ENCODE data around the gene CRLF3. TPM values are rescaled to one million over a fixed set of nuclear protein-coding genes. Genes with fewer than 3 reads are reported as not detected.

CRLF3 gene
- total RNA-seq, 1 donor = 11.6 TPM

DNA sequence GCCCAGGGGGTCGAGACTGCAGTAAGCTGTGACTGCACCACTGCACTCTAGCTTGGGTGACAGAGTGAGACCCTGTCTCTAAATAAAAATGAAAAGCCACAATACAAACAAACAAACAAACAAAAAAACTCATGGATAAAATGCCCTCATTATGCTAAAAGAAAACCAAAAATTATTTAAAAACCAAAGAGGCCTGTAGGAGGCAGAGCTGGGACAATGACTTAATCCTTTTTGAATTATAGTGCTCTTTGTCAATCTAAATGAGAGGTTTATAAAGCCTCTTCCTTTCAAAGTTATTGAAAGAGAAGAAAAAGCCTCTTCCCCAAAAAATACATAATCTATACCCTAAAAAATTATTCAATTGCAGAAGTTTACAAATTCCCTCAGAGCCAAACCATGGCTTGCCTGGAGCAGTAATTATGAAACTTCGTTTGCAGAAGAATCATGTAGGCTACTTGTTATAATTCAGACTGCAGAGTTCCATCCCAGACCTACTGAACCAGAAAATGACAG is 18.5 kb downstream of the CRLF3 start:
- Histone ChIP-seq H3K36me3 (ENCODE audit: insufficient read depth, low read length) (peaks cover 25% of the 10 kb centered on the region), H3K4me1 (ENCODE audit: insufficient read depth, low read length) (no peaks in the 10 kb centered on the region), H2AFZ (ENCODE audit: low read length) (no peak overlapping the region), H4K20me1 (ENCODE audit: insufficient read depth, low read length) (peaks cover 3% of the 10 kb centered on the region), H3K4me3 (ENCODE audit: insufficient read depth, low read length) (no peak overlapping the region), H3K9me3 (ENCODE audit: low read depth, low read length) (no peaks in the 10 kb centered on the region), H3K4me2 (ENCODE audit: insufficient read depth, low read length) (no peak overlapping the region), H3K27ac (ENCODE audit: low read depth, low read length) (no peak overlapping the region), H3K79me2 (ENCODE audit: insufficient read depth, low read length) (peaks cover 31% of the 10 kb centered on the region), H3K27me3 (ENCODE audit: insufficient read depth, low read length) (no peaks in the 10 kb centered on the region)
- TF ChIP-seq, protein P1, sequence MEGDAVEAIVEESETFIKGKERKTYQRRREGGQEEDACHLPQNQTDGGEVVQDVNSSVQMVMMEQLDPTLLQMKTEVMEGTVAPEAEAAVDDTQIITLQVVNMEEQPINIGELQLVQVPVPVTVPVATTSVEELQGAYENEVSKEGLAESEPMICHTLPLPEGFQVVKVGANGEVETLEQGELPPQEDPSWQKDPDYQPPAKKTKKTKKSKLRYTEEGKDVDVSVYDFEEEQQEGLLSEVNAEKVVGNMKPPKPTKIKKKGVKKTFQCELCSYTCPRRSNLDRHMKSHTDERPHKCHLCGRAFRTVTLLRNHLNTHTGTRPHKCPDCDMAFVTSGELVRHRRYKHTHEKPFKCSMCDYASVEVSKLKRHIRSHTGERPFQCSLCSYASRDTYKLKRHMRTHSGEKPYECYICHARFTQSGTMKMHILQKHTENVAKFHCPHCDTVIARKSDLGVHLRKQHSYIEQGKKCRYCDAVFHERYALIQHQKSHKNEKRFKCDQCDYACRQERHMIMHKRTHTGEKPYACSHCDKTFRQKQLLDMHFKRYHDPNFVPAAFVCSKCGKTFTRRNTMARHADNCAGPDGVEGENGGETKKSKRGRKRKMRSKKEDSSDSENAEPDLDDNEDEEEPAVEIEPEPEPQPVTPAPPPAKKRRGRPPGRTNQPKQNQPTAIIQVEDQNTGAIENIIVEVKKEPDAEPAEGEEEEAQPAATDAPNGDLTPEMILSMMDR (IDR thresholded peaks at IDR 0.05; ENCODE audit: extremely low read depth, low read depth, low read length) = peak; percentile 39
- DNase-seq (ENCODE audit: insufficient read length, low spot score, missing footprints) = no peak

DNA sequence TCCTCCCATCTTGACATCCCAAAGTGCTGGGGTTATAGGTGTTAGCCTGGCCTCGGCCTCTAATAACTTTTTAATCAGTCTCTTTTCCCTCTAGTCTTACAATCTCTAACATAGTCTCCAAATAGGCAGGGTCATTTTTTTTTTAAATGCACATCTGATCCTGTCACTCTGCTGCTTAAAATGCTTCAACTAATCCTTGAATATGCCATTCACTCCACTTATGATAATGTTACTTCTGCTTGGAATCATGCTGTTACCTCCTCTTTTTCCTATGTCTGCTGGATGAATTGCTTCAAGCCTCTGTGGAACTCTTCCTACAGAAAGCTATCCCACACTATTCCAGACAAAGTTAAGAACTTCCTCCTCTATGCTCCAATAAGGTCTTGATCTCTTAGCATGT is 22.8 kb downstream of the CRLF3 start:
- Histone ChIP-seq H3K36me3 (ENCODE audit: insufficient read depth, low read length) (peaks cover 31% of the 10 kb centered on the region), H3K79me2 (ENCODE audit: insufficient read depth, low read length) (peaks cover 2% of the 10 kb centered on the region), H3K4me3 (ENCODE audit: insufficient read depth, low read length) (no peak overlapping the region), H4K20me1 (ENCODE audit: insufficient read depth, low read length) (peaks cover 3% of the 10 kb centered on the region), H3K9me3 (ENCODE audit: low read depth, low read length) (no peaks in the 10 kb centered on the region), H3K27ac (ENCODE audit: low read depth, low read length) (no peak overlapping the region), H3K4me1 (ENCODE audit: insufficient read depth, low read length) (peaks cover 4% of the 10 kb centered on the region), H2AFZ (ENCODE audit: low read length) (no peak overlapping the region), H3K27me3 (ENCODE audit: insufficient read depth, low read length) (no peaks in the 10 kb centered on the region), H3K4me2 (ENCODE audit: insufficient read depth, low read length) (no peak overlapping the region)
- no peak for DNase-seq (ENCODE audit: insufficient read length, low spot score, missing footprints)
- TF ChIP-seq, protein P1 (IDR thresholded peaks at IDR 0.05; ENCODE audit: extremely low read depth, low read depth, low read length) = no peak

DNA sequence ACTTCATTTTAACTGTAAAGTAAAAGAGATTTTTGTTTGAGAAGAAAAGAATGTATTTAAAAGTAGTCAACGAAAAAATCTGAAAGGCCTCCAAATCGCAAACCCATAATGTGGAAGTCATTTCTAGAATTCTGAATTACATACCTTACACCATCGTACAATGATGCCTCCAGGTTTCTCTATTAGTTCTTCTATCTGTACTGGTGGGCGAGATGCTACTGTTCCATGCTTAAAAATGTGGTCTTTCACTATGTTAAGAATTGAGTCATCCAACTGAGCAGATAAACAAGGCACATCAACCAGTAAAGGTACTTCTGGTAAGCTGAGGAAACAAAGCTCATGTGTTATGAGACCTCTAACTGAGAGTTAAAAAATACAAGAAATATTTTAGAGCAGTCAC is 28.5 kb downstream of the CRLF3 start:
- Histone ChIP-seq H3K4me3 (ENCODE audit: insufficient read depth, low read length) (no peak overlapping the region), H3K4me2 (ENCODE audit: insufficient read depth, low read length) (no peak overlapping the region), H3K4me1 (ENCODE audit: insufficient read depth, low read length) (peaks cover 4% of the 10 kb centered on the region), H3K27me3 (ENCODE audit: insufficient read depth, low read length) (no peaks in the 10 kb centered on the region), H3K27ac (ENCODE audit: low read depth, low read length) (no peak overlapping the region), H4K20me1 (ENCODE audit: insufficient read depth, low read length) (peaks cover 3% of the 10 kb centered on the region), H3K36me3 (ENCODE audit: insufficient read depth, low read length) (peaks cover 50% of the 10 kb centered on the region), H2AFZ (ENCODE audit: low read length) (no peak overlapping the region), H3K9me3 (ENCODE audit: low read depth, low read length) (no peaks in the 10 kb centered on the region), H3K79me2 (ENCODE audit: insufficient read depth, low read length) (no peaks in the 10 kb centered on the region)
- TF ChIP-seq, protein P1 (IDR thresholded peaks at IDR 0.05; ENCODE audit: extremely low read depth, low read depth, low read length) = no peak
- DNase-seq (ENCODE audit: insufficient read length, low spot score, missing footprints) = no peak

DNA sequence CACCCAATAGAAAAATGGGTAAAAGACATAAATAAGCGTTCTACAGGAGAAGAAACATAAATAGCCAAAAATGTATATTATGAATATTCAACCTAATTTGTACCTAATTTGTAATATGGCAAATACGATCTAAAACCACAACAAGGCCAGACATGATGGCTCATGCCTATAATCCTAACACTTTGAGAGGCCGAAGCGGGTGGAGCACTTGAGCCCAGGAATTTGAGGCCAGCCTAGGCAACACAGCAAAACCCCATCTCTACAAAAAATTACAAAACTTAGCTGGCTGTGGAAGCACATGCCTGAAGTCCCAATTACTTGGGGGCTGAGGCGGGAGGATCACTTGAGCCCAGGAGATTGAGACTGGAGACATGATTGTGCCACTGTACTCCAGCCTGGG is 30.1 kb downstream of the CRLF3 start:
- TF ChIP-seq, protein P1 (IDR thresholded peaks at IDR 0.05; ENCODE audit: extremely low read depth, low read depth, low read length) = no peak
- Histone ChIP-seq H3K4me3 (ENCODE audit: insufficient read depth, low read length) (no peak overlapping the region), H4K20me1 (ENCODE audit: insufficient read depth, low read length) (no peaks in the 10 kb centered on the region), H3K36me3 (ENCODE audit: insufficient read depth, low read length) (peaks cover 60% of the 10 kb centered on the region), H3K4me1 (ENCODE audit: insufficient read depth, low read length) (no peaks in the 10 kb centered on the region), H3K27me3 (ENCODE audit: insufficient read depth, low read length) (no peaks in the 10 kb centered on the region), H3K9me3 (ENCODE audit: low read depth, low read length) (no peaks in the 10 kb centered on the region), H3K27ac (ENCODE audit: low read depth, low read length) (no peak overlapping the region), H3K4me2 (ENCODE audit: insufficient read depth, low read length) (no peak overlapping the region), H3K79me2 (ENCODE audit: insufficient read depth, low read length) (no peaks in the 10 kb centered on the region), H2AFZ (ENCODE audit: low read length) (no peak overlapping the region)
- no peak for DNase-seq (ENCODE audit: insufficient read length, low spot score, missing footprints)

Measured in osteoblast (primary cell).